ENCODE results near the gene SLC25A53. TPM values are rescaled to one million over a fixed set of nuclear protein-coding genes. Genes with fewer than 3 reads are reported as not detected.

SLC25A53 gene
- polyA plus RNA-seq, 1 donor from 2014 or later: 6.6 TPM

- H3F3A ChIP-seq (ENCODE audit: insufficient read depth, low read length, poor library complexity, severe bottlenecking): no peaks in the 10 kb centered on the region
- no peaks in the 10 kb centered on the region for H3K36me3 ChIP-seq (ENCODE audit: insufficient read depth, low read length)
- no peak overlapping the region for H3K27ac ChIP-seq (ENCODE audit: low read length)
- peak overlapping the region; percentile 14 for H2AFZ ChIP-seq (ENCODE audit: low read depth, low read length)
- no peaks in the 10 kb centered on the region for H3K27me3 ChIP-seq (ENCODE audit: insufficient read depth, low read depth, low read length)
- H3K4me2 ChIP-seq (ENCODE audit: low read length): peak overlapping the region; percentile 65
- TF ChIP-seq TAF1 (IDR thresholded peaks at IDR 0.05; ENCODE audit: low read depth): no peak
- TF ChIP-seq EP300 (conservative IDR thresholded peaks at IDR 0.05; ENCODE audit: poor library complexity, severe bottlenecking): no peak
- TF ChIP-seq, protein P1, sequence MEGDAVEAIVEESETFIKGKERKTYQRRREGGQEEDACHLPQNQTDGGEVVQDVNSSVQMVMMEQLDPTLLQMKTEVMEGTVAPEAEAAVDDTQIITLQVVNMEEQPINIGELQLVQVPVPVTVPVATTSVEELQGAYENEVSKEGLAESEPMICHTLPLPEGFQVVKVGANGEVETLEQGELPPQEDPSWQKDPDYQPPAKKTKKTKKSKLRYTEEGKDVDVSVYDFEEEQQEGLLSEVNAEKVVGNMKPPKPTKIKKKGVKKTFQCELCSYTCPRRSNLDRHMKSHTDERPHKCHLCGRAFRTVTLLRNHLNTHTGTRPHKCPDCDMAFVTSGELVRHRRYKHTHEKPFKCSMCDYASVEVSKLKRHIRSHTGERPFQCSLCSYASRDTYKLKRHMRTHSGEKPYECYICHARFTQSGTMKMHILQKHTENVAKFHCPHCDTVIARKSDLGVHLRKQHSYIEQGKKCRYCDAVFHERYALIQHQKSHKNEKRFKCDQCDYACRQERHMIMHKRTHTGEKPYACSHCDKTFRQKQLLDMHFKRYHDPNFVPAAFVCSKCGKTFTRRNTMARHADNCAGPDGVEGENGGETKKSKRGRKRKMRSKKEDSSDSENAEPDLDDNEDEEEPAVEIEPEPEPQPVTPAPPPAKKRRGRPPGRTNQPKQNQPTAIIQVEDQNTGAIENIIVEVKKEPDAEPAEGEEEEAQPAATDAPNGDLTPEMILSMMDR (IDR thresholded peaks at IDR 0.05; ENCODE audit: poor library complexity, severe bottlenecking): no peak
- no peak for TF ChIP-seq POLR2AphosphoS5 (IDR thresholded peaks at IDR 0.05)
- no peaks in the 10 kb centered on the region for H4K20me1 ChIP-seq (ENCODE audit: insufficient read depth)
- no peaks in the 10 kb centered on the region for H3K9me2 ChIP-seq (ENCODE audit: insufficient read depth, low read length)
- H3K79me2 ChIP-seq (replicated peaks; ENCODE audit: insufficient read depth, low read length): peaks cover 12% of the 10 kb centered on the region
- no peaks in the 10 kb centered on the region for H3K9me3 ChIP-seq (ENCODE audit: low read length)
- peak overlapping the region; percentile 68 for H3K9ac ChIP-seq (ENCODE audit: low read length)
- H3K4me3 ChIP-seq (ENCODE audit: low read length): peak overlapping the region; percentile 87
Measured at GRCh38 chrX:104166735-104167436, 10.1 kb upstream of the SLC25A53 start.

- Histone ChIP-seq H3F3A (ENCODE audit: insufficient read depth, low read length, poor library complexity, severe bottlenecking) (no peaks in the 10 kb centered on the region), H3K4me2 (ENCODE audit: low read length) (peak within 1 kb of the TSS; percentile 65), H3K9ac (ENCODE audit: low read length) (peak within 1 kb of the TSS; percentile 68), H3K36me3 (ENCODE audit: insufficient read depth, low read length) (no peaks in the 10 kb centered on the region), H3K4me3 (ENCODE audit: low read length) (peak within 1 kb of the TSS; percentile 87), H2AFZ (ENCODE audit: low read depth, low read length) (peak within 1 kb of the TSS; percentile 14), H3K9me2 (ENCODE audit: insufficient read depth, low read length) (no peaks in the 10 kb centered on the region), H3K27me3 (ENCODE audit: insufficient read depth, low read depth, low read length) (no peaks in the 10 kb centered on the region), H3K27ac (ENCODE audit: low read length) (no peak within 1 kb of the TSS), H3K79me2 (replicated peaks; ENCODE audit: insufficient read depth, low read length) (peaks cover 12% of the 10 kb centered on the region), H4K20me1 (ENCODE audit: insufficient read depth) (no peaks in the 10 kb centered on the region), H3K9me3 (ENCODE audit: low read length) (no peaks in the 10 kb centered on the region)
- TF ChIP-seq EZH2 (IDR thresholded peaks at IDR 0.05; ENCODE audit: borderline replicate concordance, insufficient read depth, low read length, poor library complexity, severe bottlenecking): no peak
- peak; percentile 22 for TF ChIP-seq RAD21 (conservative IDR thresholded peaks at IDR 0.05)
- TF ChIP-seq EP300 (conservative IDR thresholded peaks at IDR 0.05; ENCODE audit: poor library complexity, severe bottlenecking): no peak
- TF ChIP-seq, protein P2, sequence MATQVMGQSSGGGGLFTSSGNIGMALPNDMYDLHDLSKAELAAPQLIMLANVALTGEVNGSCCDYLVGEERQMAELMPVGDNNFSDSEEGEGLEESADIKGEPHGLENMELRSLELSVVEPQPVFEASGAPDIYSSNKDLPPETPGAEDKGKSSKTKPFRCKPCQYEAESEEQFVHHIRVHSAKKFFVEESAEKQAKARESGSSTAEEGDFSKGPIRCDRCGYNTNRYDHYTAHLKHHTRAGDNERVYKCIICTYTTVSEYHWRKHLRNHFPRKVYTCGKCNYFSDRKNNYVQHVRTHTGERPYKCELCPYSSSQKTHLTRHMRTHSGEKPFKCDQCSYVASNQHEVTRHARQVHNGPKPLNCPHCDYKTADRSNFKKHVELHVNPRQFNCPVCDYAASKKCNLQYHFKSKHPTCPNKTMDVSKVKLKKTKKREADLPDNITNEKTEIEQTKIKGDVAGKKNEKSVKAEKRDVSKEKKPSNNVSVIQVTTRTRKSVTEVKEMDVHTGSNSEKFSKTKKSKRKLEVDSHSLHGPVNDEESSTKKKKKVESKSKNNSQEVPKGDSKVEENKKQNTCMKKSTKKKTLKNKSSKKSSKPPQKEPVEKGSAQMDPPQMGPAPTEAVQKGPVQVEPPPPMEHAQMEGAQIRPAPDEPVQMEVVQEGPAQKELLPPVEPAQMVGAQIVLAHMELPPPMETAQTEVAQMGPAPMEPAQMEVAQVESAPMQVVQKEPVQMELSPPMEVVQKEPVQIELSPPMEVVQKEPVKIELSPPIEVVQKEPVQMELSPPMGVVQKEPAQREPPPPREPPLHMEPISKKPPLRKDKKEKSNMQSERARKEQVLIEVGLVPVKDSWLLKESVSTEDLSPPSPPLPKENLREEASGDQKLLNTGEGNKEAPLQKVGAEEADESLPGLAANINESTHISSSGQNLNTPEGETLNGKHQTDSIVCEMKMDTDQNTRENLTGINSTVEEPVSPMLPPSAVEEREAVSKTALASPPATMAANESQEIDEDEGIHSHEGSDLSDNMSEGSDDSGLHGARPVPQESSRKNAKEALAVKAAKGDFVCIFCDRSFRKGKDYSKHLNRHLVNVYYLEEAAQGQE (IDR thresholded peaks at IDR 0.05; ENCODE audit: borderline replicate concordance): no peak
- TF ChIP-seq POLR2AphosphoS5 (IDR thresholded peaks at IDR 0.05): peak; percentile 46
- TF ChIP-seq TAF1 (IDR thresholded peaks at IDR 0.05; ENCODE audit: low read depth): no peak
- TF ChIP-seq, protein P1 (IDR thresholded peaks at IDR 0.05; ENCODE audit: poor library complexity, severe bottlenecking): peak; percentile 76
- TF ChIP-seq MXI1 (conservative IDR thresholded peaks at IDR 0.05; ENCODE audit: poor library complexity, severe bottlenecking): peak; percentile 61
- TF ChIP-seq SMC3 (conservative IDR thresholded peaks at IDR 0.05; ENCODE audit: poor library complexity): peak; percentile 51
Measured at GRCh38 chrX:104165894-104166734, 9.3 kb upstream of the SLC25A53 start, which contains the start of gene FAM199X. Gene FAM199X, plus strand, starts transcription at chrX:104166453. Its CDS starts 333 bp downstream, at chrX:104166786.

Measured in neural cell (in vitro differentiated cells).